GM19397 (cell line): ENCODE data around the gene KCNH1.

ENCODE experiments used
- ATAC-seq: cut with Tn5 transposase; IDR thresholded peaks from one replicate; pipeline ENCODE4 v1.9.1; 2021; ENCODE audit warnings: mild to moderate bottlenecking, moderate library complexity; ENCODE audit not compliant: unreplicated experiment

Gene KCNH1

GRCh38 chr1:210771131-210771530, 362.8 kb downstream of the KCNH1 start:
- no peak for ATAC-seq

- ATAC-seq, result no peak
Measured at GRCh38 chr1:210770396-210770984, 363.5 kb downstream of the KCNH1 start.

GRCh38 chr1:210769473-210769872, 364.5 kb downstream of the KCNH1 start:
- no peak for ATAC-seq

GRCh38 chr1:210764536-210764935, 369.4 kb downstream of the KCNH1 start:
- no peak for ATAC-seq

GRCh38 chr1:210758761-210759160, 375.2 kb downstream of the KCNH1 start:
- no peak for ATAC-seq

GRCh38 chr1:210758261-210758660, 375.7 kb downstream of the KCNH1 start:
- ATAC-seq, result no peak

GRCh38 chr1:210757677-210758076, 376.3 kb downstream of the KCNH1 start:
- no peak for ATAC-seq

GRCh38 chr1:210755991-210756659, 377.8 kb downstream of the KCNH1 start:
- no peak for ATAC-seq

GRCh38 chr1:210754878-210755665, 378.9 kb downstream of the KCNH1 start:
- no peak for ATAC-seq

GRCh38 chr1:210751911-210752310, 382.0 kb downstream of the KCNH1 start:
- no peak for ATAC-seq

GRCh38 chr1:210750468-210750867, 383.5 kb downstream of the KCNH1 start:
- no peak for ATAC-seq

GRCh38 chr1:210748796-210749195, 385.2 kb downstream of the KCNH1 start:
- no peak for ATAC-seq

GRCh38 chr1:210747890-210748289, 386.1 kb downstream of the KCNH1 start:
- no peak for ATAC-seq

GRCh38 chr1:210747112-210747511, 386.8 kb downstream of the KCNH1 start:
- ATAC-seq, result no peak

- ATAC-seq, result no peak
Measured at GRCh38 chr1:210746024-210746731, 387.8 kb downstream of the KCNH1 start.

- no peak for ATAC-seq
Measured at GRCh38 chr1:210743038-210743437, 390.9 kb downstream of the KCNH1 start.

GRCh38 chr1:210741564-210741963, 392.4 kb downstream of the KCNH1 start:
- no peak for ATAC-seq

GRCh38 chr1:210739627-210740026, 394.3 kb downstream of the KCNH1 start:
- no peak for ATAC-seq

GRCh38 chr1:210738256-210738655, 395.7 kb downstream of the KCNH1 start:
- ATAC-seq, result no peak

GRCh38 chr1:210736713-210737112, 397.2 kb downstream of the KCNH1 start:
- ATAC-seq, result no peak

GRCh38 chr1:210731597-210731996, 402.4 kb downstream of the KCNH1 start:
- ATAC-seq, result no peak
